Loucy (cell line): ENCODE results near the gene TRIM52.
"Not testable (repeated sequence)": the region's sequence is repeated elsewhere in the genome, so short reads cannot be mapped to it uniquely, and the experiment has no call there.

Experiments
- H2AFZ ChIP-seq: fragments of 200-600 bp; sonication (generic); 2 replicates; pipeline ENCODE4 v1.6.0; 2016; ENCODE audit warnings: antibody characterized with exemption, mild to moderate bottlenecking, low read length, moderate library complexity
- H3F3A ChIP-seq: fragments of 200-600 bp; 2 replicates; pipeline ENCODE4 v1.6.0; 2016; ENCODE audit warnings: antibody characterized with exemption, low read depth, mild to moderate bottlenecking
- H3K27me3 ChIP-seq: fragments of 200-600 bp; sonication (generic); 2 replicates; pipeline ENCODE4 v1.6.1; 2014; ENCODE audit warnings: low read length, mild to moderate bottlenecking; ENCODE audit not compliant: insufficient read depth, poor library complexity, severe bottlenecking
- H3K36me3 ChIP-seq: fragments of 200-600 bp; sonication (generic); 2 replicates; pipeline ENCODE4 v1.6.1; 2016; ENCODE audit warnings: low read length; ENCODE audit not compliant: insufficient read depth
- H3K4me1 ChIP-seq: fragments of 200-600 bp; sonication (generic); 2 replicates; pipeline ENCODE4 v1.5.1; 2014; ENCODE audit warnings: low read length, mild to moderate bottlenecking; ENCODE audit not compliant: insufficient read depth, poor library complexity, severe bottlenecking
- H3K4me2 ChIP-seq: fragments of 200-600 bp; sonication (generic); 2 replicates; pipeline ENCODE4 v1.6.0; 2014; ENCODE audit warnings: antibody characterized with exemption, low read length, low read depth, mild to moderate bottlenecking; ENCODE audit not compliant: poor library complexity, severe bottlenecking
- H3K4me3 ChIP-seq: fragments of 200-600 bp; sonication (generic); 2 replicates; pipeline ENCODE4 v1.5.1; 2014; ENCODE audit warnings: low read length, mild to moderate bottlenecking, mixed read lengths; ENCODE audit not compliant: poor library complexity, severe bottlenecking
- H3K79me2 ChIP-seq: fragments of 200-600 bp; sonication (generic); 2 replicates; pipeline ENCODE4 v1.6.1; 2014; ENCODE audit warnings: low read length; ENCODE audit not compliant: insufficient read depth
- H3K9ac ChIP-seq: fragments of 200-600 bp; sonication (generic); 2 replicates; pipeline ENCODE4 v1.6.0; 2014; ENCODE audit warnings: mild to moderate bottlenecking, low read depth, low read length, moderate library complexity; ENCODE audit not compliant: poor library complexity, severe bottlenecking
- H3K9me2 ChIP-seq: fragments of 200-600 bp; sonication (generic); replicated peaks from 2 replicates; pipeline ENCODE4 v1.6.1; 2016; ENCODE audit warnings: low read depth, low read length, mixed read lengths
- H3K9me3 ChIP-seq: fragments of 200-600 bp; sonication (generic); 2 replicates; pipeline ENCODE4 v1.6.1; 2014; ENCODE audit warnings: mild to moderate bottlenecking, antibody characterized with exemption, low read length, low read depth; ENCODE audit not compliant: insufficient read depth
- H4K20me1 ChIP-seq: fragments of 200-600 bp; sonication (generic); 2 replicates; pipeline ENCODE4 v1.6.0; 2014; ENCODE audit warnings: antibody characterized with exemption, low read length, mild to moderate bottlenecking; ENCODE audit not compliant: insufficient read depth, poor library complexity, severe bottlenecking
- EZH2phosphoT487 ChIP-seq: fragments of 200-600 bp; IDR thresholded peaks from 2 replicates; pipeline ENCODE4 v1.6.1; 2018; ENCODE audit warnings: antibody characterized with exemption, mild to moderate bottlenecking, moderate library complexity, borderline replicate concordance
- TF ChIP-seq, protein P1 (sequence below): fragments of 200-600 bp; sonication (generic); conservative IDR thresholded peaks from 2 replicates; pipeline ENCODE4 v1.5.1; 2014; ENCODE audit warnings: mild to moderate bottlenecking, antibody characterized with exemption, low read length

Gene TRIM52

DNA sequence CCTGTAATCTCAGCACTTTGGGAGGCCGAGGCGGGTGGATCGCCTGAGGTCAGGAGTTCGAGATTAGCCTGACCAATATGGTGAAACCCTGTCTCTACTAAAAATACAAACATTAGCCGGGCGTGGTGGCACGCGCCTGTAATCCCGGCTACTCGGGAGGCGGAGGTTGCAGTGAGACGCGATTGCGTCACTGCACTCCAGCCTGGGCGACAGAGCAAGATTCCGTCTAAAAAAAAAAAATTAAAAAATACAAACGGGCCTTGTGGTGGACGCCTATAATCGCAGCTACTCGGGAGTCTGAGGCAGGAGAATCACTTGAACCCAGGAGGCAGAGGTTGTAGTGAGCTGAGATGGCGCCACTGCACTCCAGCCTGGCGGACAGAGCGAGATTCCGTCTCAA is 51.9 kb downstream of the TRIM52 start:
- H3K4me3 ChIP-seq, H3K4me2 ChIP-seq, H4K20me1 ChIP-seq, H3K27me3 ChIP-seq, H3K9me3 ChIP-seq, H3F3A ChIP-seq, H3K36me3 ChIP-seq, H3K9me2 ChIP-seq, H3K4me1 ChIP-seq, H3K9ac ChIP-seq, H2AFZ ChIP-seq, H3K79me2 ChIP-seq: not testable (repeated sequence)

DNA sequence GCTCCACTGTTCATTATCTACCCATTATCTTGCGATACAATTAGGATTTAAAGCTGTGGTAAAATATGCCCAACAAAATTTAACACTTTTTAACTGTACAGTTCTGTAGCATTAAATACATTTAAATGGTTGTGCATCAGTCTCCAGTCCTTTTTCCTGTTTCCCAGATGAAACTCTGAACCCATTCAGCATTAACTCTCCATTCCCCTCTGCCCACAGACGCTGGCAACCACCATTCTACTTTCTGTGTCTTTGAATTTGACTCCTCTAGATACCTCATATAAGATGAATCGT is 53.0 kb downstream of the TRIM52 start:
- no peaks in the 10 kb centered on the region for H4K20me1 ChIP-seq
- H3K9me3 ChIP-seq, result no peaks in the 10 kb centered on the region
- no peaks in the 10 kb centered on the region; the same call in 1 of the 2 replicates for H3F3A ChIP-seq
- H3K9me2 ChIP-seq, result no peaks in the 10 kb centered on the region
- H3K79me2 ChIP-seq, result no peaks in the 10 kb centered on the region
- peaks cover 7% of the 10 kb centered on the region for H3K4me1 ChIP-seq
- peak overlapping the region; percentile 67 for H3K4me2 ChIP-seq
- no peak overlapping the region for H3K9ac ChIP-seq
- H3K36me3 ChIP-seq, result no peaks in the 10 kb centered on the region
- H3K4me3 ChIP-seq, result peak overlapping the region; percentile 80
- no peak overlapping the region for H2AFZ ChIP-seq
- no peaks in the 10 kb centered on the region for H3K27me3 ChIP-seq
- no peak for TF ChIP-seq EZH2phosphoT487
- TF ChIP-seq, protein P1, sequence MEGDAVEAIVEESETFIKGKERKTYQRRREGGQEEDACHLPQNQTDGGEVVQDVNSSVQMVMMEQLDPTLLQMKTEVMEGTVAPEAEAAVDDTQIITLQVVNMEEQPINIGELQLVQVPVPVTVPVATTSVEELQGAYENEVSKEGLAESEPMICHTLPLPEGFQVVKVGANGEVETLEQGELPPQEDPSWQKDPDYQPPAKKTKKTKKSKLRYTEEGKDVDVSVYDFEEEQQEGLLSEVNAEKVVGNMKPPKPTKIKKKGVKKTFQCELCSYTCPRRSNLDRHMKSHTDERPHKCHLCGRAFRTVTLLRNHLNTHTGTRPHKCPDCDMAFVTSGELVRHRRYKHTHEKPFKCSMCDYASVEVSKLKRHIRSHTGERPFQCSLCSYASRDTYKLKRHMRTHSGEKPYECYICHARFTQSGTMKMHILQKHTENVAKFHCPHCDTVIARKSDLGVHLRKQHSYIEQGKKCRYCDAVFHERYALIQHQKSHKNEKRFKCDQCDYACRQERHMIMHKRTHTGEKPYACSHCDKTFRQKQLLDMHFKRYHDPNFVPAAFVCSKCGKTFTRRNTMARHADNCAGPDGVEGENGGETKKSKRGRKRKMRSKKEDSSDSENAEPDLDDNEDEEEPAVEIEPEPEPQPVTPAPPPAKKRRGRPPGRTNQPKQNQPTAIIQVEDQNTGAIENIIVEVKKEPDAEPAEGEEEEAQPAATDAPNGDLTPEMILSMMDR, result no peak

DNA sequence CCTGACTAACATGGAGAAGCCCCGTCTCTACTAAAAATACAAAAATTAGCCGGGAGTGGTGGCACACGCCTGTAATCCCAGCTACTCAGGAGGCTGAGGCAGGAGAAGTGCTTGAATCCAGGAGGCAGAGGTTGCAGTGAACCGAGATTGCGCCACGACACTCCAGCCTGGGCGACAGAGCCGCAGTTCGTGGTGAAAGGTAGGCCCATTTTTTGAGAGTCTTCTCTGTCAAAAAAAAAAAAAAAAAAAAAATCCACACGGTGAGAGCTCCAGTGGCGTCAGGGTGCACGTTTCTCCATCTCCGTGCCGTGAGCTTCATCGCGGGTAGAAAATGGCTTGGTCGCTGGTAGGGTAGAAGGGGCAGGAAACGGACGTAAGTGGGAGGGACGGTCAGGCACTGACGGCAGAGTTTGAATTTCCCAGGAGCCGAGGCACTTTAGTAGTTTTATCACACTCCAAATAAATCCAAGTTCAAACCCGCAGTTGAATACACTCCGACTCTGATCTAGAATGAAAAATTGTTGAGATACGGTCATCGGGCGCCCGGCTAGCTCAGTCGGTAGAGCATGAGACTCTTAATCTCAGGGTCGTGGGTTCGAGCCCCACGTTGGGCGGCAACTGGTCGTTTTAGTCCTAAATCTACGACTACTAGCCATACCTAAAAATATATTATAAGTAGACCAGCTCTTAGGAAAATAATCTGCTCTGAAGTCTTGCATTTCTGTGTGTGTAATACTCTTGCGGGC is 53.6 kb downstream of the TRIM52 start:
- H3K27me3 ChIP-seq, result no peaks in the 10 kb centered on the region
- peaks cover 7% of the 10 kb centered on the region for H3K4me1 ChIP-seq
- H2AFZ ChIP-seq, result peak overlapping the region; percentile 43; the same call in 1 of the 2 replicates
- no peak for TF ChIP-seq EZH2phosphoT487
- TF ChIP-seq, protein P1, result no peak
- H3K4me3 ChIP-seq, result peak overlapping the region; percentile 80
- no peaks in the 10 kb centered on the region for H3K9me2 ChIP-seq
- no peaks in the 10 kb centered on the region for H3K36me3 ChIP-seq
- no peaks in the 10 kb centered on the region for H3K79me2 ChIP-seq
- peak overlapping the region; percentile 76 for H3K9ac ChIP-seq
- no peaks in the 10 kb centered on the region for H4K20me1 ChIP-seq
- H3F3A ChIP-seq, result no peaks in the 10 kb centered on the region; the same call in 1 of the 2 replicates
- peak overlapping the region; percentile 67 for H3K4me2 ChIP-seq
- H3K9me3 ChIP-seq, result no peaks in the 10 kb centered on the region
